Panc1 (cell line): Measurements from ENCODE around the gene MAP3K21. TPM values are rescaled to one million over a fixed set of nuclear protein-coding genes. Genes with fewer than 3 reads are reported as not detected.

ENCODE experiments used
- ATAC-seq: fragments of 200-7000 bp; cut with Tn5 transposase; 2 replicates; pipeline ENCODE4 v1.9.1; 2020; ENCODE audit warnings: mild to moderate bottlenecking, moderate library complexity
- BruUV-seq: library from RNA; stranded (reverse); fragments of 400-500 nt; replicated peaks from 2 replicates; lab custom pipeline; 2021; lab: Mats Ljungman, UMichigan
- CTCF ChIA-PET: fragments of 300-600 bp; sonication (Branson Sonifier 250); formaldehyde crosslinking; loops from one replicate; lab custom pipeline; 2022; ENCODE audit warnings: antibody characterized with exemption; lab: Charles Lee
- POLR2A ChIA-PET: fragments of 300-600 bp; sonication (Branson Sonifier 250); formaldehyde crosslinking; loops from one replicate; lab custom pipeline; 2022; ENCODE audit warnings: antibody characterized with exemption; lab: Charles Lee
- DNase-seq: peaks from one replicate; pipeline ENCODE4 v3.0.0-alpha.2; 2010; ENCODE audit warnings: low read depth, low spot score
- H3K27ac ChIP-seq: 2 replicates; pipeline ENCODE4 v1.5.1; 2011; ENCODE audit warnings: mild to moderate bottlenecking, low read length, inconsistent platforms
- H3K27me3 ChIP-seq: fragments of 200-500 bp; sonication (Bioruptor generic); 2 replicates; pipeline ENCODE4 v1.6.0; 2014; ENCODE audit warnings: low read length, inconsistent platforms; ENCODE audit not compliant: control insufficient read depth, insufficient read depth
- H3K36me3 ChIP-seq: fragments of 200-500 bp; sonication (Bioruptor generic); 2 replicates; pipeline ENCODE4 v1.5.1; 2014; ENCODE audit warnings: inconsistent platforms, mild to moderate bottlenecking, low read length, moderate library complexity; ENCODE audit not compliant: control insufficient read depth, insufficient read depth
- H3K4me1 ChIP-seq: 2 replicates; pipeline ENCODE4 v1.5.1; 2011; ENCODE audit warnings: inconsistent platforms, mild to moderate bottlenecking, low read length, moderate library complexity; ENCODE audit not compliant: control insufficient read depth, insufficient read depth
- H3K4me3 ChIP-seq, 2 experiments: 2 replicates each; pipeline ENCODE4 v1.5.1; 2011 to 2012; ENCODE audit warnings: low read depth in 2 of 2, low read length in 2 of 2, mild to moderate bottlenecking in 2 of 2, inconsistent platforms in 1 of 2, moderate library complexity in 1 of 2
- H3K9me3 ChIP-seq: fragments of 200-500 bp; sonication (Bioruptor generic); 2 replicates; pipeline ENCODE4 v1.5.1; 2014; ENCODE audit warnings: low read depth, mild to moderate bottlenecking, inconsistent platforms, low read length, moderate library complexity; ENCODE audit not compliant: control insufficient read depth, insufficient read depth
- CTCF ChIP-seq: fragments of 450-650 bp; IDR thresholded peaks from 2 replicates; pipeline ENCODE4 v1.5.1; 2017; ENCODE audit warnings: mild to moderate bottlenecking
- POLR2AphosphoS5 ChIP-seq: IDR thresholded peaks from 2 replicates; pipeline ENCODE4 v1.6.1; 2012; ENCODE audit warnings: mild to moderate bottlenecking, low read depth, low read length, moderate library complexity
- REST ChIP-seq, 2 experiments: IDR thresholded peaks; 2 replicates each; pipeline ENCODE4 v1.6.1; 2011 to 2012; ENCODE audit warnings: low read depth in 2 of 2, control low read depth in 1 of 2, low read length in 1 of 2, mild to moderate bottlenecking in 1 of 2, moderate library complexity in 1 of 2; ENCODE audit not compliant: insufficient read depth in 1 of 2
- SIN3A ChIP-seq: IDR thresholded peaks from 2 replicates; pipeline ENCODE4 v1.6.1; 2012; ENCODE audit warnings: low read depth, mild to moderate bottlenecking, low read length, moderate library complexity, borderline replicate concordance; ENCODE audit not compliant: insufficient read depth
- TCF7L2 ChIP-seq: IDR thresholded peaks from 2 replicates; pipeline ENCODE4 v1.6.1; 2011; ENCODE audit warnings: mild to moderate bottlenecking, low read depth, low read length, inconsistent platforms
- in situ Hi-C: cut with HindIII; loops from 2 replicates; pipeline ENCODE4 v1.10.0; 2016; ENCODE audit warnings: low sequenced_read_pairs, low pct_unique_long_range_greater_than_20kb
- intact Hi-C: fragments of 100-400 bp; cut with micrococcal nuclease; formaldehyde crosslinking; loops from one replicate; pipeline ENCODE4 v1.10.0; 2022; ENCODE audit not compliant: unreplicated experiment
- total RNA-seq: library from RNA; stranded (reverse); gene quantifications from one replicate; pipeline ENCODE4 v1.2.1, GENCODE V29; 2021; ENCODE audit not compliant: unreplicated experiment

MAP3K21 gene
- total RNA-seq, 1 experiment from 2014 or later: 3.1 TPM

GRCh38 chr1:233390842-233391737 lies 63.6 kb downstream of the MAP3K21 start:
- in situ Hi-C loops: no loop called here
- CTCF ChIA-PET: no interaction called here

More at GRCh38 chr1:233390842-233391737, 63.6 kb downstream of the MAP3K21 start:
- TF ChIP-seq TCF7L2: no peak
- TF ChIP-seq REST (IDR thresholded peaks at IDR 0.05; ENCODE audit: insufficient read depth in 1 of 2, low read depth in 2 of 2, low read length in 1 of 2): no peak
- no peak for TF ChIP-seq SIN3A
- TF ChIP-seq POLR2AphosphoS5: no peak
- no peak for TF ChIP-seq CTCF
- H3K36me3 ChIP-seq: no peaks in the 10 kb centered on the region
- H3K4me3 ChIP-seq: no peak overlapping the region
- no peak for ATAC-seq
- H3K9me3 ChIP-seq: no peaks in the 10 kb centered on the region
- POLR2A ChIA-PET: interaction anchor here (0.6 kb wide), 1 partner anchor 763 kb away, joined by 3 read pairs; no protein-coding TSS in a partner anchor
- no TSS peak for BruUV-seq
- no peak overlapping the region for H3K27ac ChIP-seq
- H3K27me3 ChIP-seq: no peaks in the 10 kb centered on the region
- 0 out of 2 replicates have a peak, but pooled peaks cover 4% of the 10 kb centered on the region for H3K4me1 ChIP-seq
- DNase-seq: no peak
- intact Hi-C loops: loop anchor here (10.0 kb wide), 1 partner anchor 514 kb away; the partner anchor contains the start of gene SLC35F3
